Sigmoid colon (tissue), 7 donors: Measurements from ENCODE around the gene MELTF. TPM values are rescaled to one million over a fixed set of nuclear protein-coding genes. Genes with fewer than 3 reads are reported as not detected.

Source experiments
- DNase-seq: peaks from one replicate; pipeline ENCODE4 v3.0.0-alpha.2; 2019
- H3K27ac ChIP-seq, 4 donors: fragments of 200-600 bp; sonication (generic); one replicate each; pipeline ENCODE4 v1.5.1; 2016 to 2019; ENCODE audit warnings: mild to moderate bottlenecking in 1 of 4
- H3K27me3 ChIP-seq, 3 donors: fragments of 200-600 bp; sonication (generic); one replicate each; pipeline ENCODE4 v1.5.1; 2019; ENCODE audit warnings: mild to moderate bottlenecking in 1 of 3
- H3K36me3 ChIP-seq, 4 donors: fragments of 200-600 bp; sonication (generic); one replicate each; pipeline ENCODE4 v1.5.1; 2016 to 2019
- H3K4me1 ChIP-seq, 4 donors: fragments of 200-600 bp; sonication (generic); one replicate each; pipeline ENCODE4 v1.5.1; 2017 to 2019
- H3K4me3 ChIP-seq, 4 donors: fragments of 200-600 bp; sonication (generic); one replicate each; pipeline ENCODE4 v1.5.1; 2017 to 2019; ENCODE audit warnings: mild to moderate bottlenecking in 2 of 4, moderate library complexity in 1 of 4
- H3K9me3 ChIP-seq, 4 donors: fragments of 200-600 bp in 3 of 4; sonication (generic) in 3 of 4; one replicate each; pipeline versions ENCODE4 v1.5.1 to v1.6.1; 2013 to 2019
- CTCF ChIP-seq, 4 experiments: fragments of 450-650 bp in 3 of 4; fragments of 200-600 bp in 1 of 4; IDR thresholded peaks; one replicate each; pipeline ENCODE4 v1.5.1; 2016 to 2019; ENCODE audit warnings: antibody characterized with exemption in 4 of 4, mild to moderate bottlenecking in 3 of 4, moderate library complexity in 2 of 4
- EP300 ChIP-seq, 4 donors: sonication (generic); formaldehyde crosslinking; IDR thresholded peaks; one replicate each; pipeline ENCODE4 v1.6.1; 2017; ENCODE audit warnings: antibody characterized with exemption in 4 of 4
- POLR2A ChIP-seq, 2 donors: fragments of 450-650 bp; IDR thresholded peaks; one replicate each; pipeline ENCODE4 v1.6.1; 2016; ENCODE audit warnings: antibody characterized with exemption in 2 of 2, mild to moderate bottlenecking in 2 of 2, moderate library complexity in 2 of 2
- POLR2AphosphoS5 ChIP-seq, 4 donors: sonication (generic); formaldehyde crosslinking; IDR thresholded peaks; one replicate each; pipeline ENCODE4 v1.6.1; 2017; ENCODE audit warnings: antibody characterized with exemption in 4 of 4
- WGBS, 2 donors: extraction: QIAGEN DNeasy Blood & Tissue Kit; methylation state at CpG; one replicate each; pipeline ENCODE4 v1.1.7; 2013; 5-methylcytosine and 5-hydroxymethylcytosine counted together
- intact Hi-C: fragments of 100-400 bp; cut with DNase I; formaldehyde crosslinking; loops from one replicate; pipeline ENCODE4 v1.15.1; 2023
- polyA plus RNA-seq, 3 donors: library from polyadenylated mRNA; stranded (reverse); fragments of 200-250 nt; gene quantifications; one replicate each; pipeline ENCODE4 v1.2.3, GENCODE V29; 2013
- total RNA-seq, 4 donors: library from RNA; depleted of rRNA; stranded (reverse); fragments of >200 nt; gene quantifications; one replicate each; pipeline ENCODE4 v1.1.0, GENCODE V29; 2016
- donor health status: healthy with polysubstance abuse.
- donor health status: Bipolar disorder and iron deficiency.
- donor health status: healthy.

Gene MELTF
- total and polyA plus RNA-seq, 7 donors = 0.92 to 9.6 (median 2.7) TPM

- Histone ChIP-seq H3K36me3 (no peaks in the 10 kb centered on the region), H3K4me3 (no peak overlapping the region), H3K4me1 (peaks cover 0 to 6% (median 6%) of the 10 kb centered on the region in 4 donors), H3K9me3 (no peaks in the 10 kb centered on the region), H3K27ac (no peak overlapping the region), H3K27me3 (peaks cover 0 to 27% (median 2%) of the 10 kb centered on the region in 3 donors)
- intact Hi-C loops = no loop called here
- no peak for DNase-seq
- 81 to 89% methylated on average over 36 of the region's 36 CpGs for WGBS, 2 donors
- TF ChIP-seq POLR2AphosphoS5 (IDR thresholded peaks at IDR 0.05) = no peak
- TF ChIP-seq EP300 (IDR thresholded peaks at IDR 0.05) = no peak
- TF ChIP-seq CTCF (IDR thresholded peaks at IDR 0.05) = no peak
- TF ChIP-seq POLR2A (IDR thresholded peaks at IDR 0.05) = no peak
Observed at GRCh38 chr3:197023998-197024651, 5.5 kb downstream of the MELTF start.

- H3K36me3 ChIP-seq = no peaks in the 10 kb centered on the region
- H3K27me3 ChIP-seq = peaks cover 0 to 20% (median 0%) of the 10 kb centered on the region in 3 donors
- intact Hi-C loops = no loop called here
- no peak for TF ChIP-seq POLR2A (IDR thresholded peaks at IDR 0.05)
- no peak for TF ChIP-seq CTCF (IDR thresholded peaks at IDR 0.05)
- TF ChIP-seq EP300 (IDR thresholded peaks at IDR 0.05) = no peak
- TF ChIP-seq POLR2AphosphoS5 (IDR thresholded peaks at IDR 0.05) = no peak
- DNase-seq = no peak
- H3K4me1 ChIP-seq = no peaks in the 10 kb centered on the region
- 49 to 79% methylated on average over 27 of the region's 27 CpGs for WGBS, 2 donors
- H3K4me3 ChIP-seq = no peak overlapping the region
- no peak overlapping the region for H3K27ac ChIP-seq
- no peaks in the 10 kb centered on the region for H3K9me3 ChIP-seq
Observed at GRCh38 chr3:197023241-197023997, 6.2 kb downstream of the MELTF start.

GRCh38 chr3:197022405-197023231, 7.0 kb downstream of the MELTF start:
- DNase-seq = peak; percentile 32
- 41 to 68% methylated on average over 22 of the region's 22 CpGs for WGBS, 2 donors

More at GRCh38 chr3:197022405-197023231, 7.0 kb downstream of the MELTF start:
- TF ChIP-seq POLR2AphosphoS5 (IDR thresholded peaks at IDR 0.05) (no peak), POLR2A (IDR thresholded peaks at IDR 0.05) (no peak), CTCF (IDR thresholded peaks at IDR 0.05) (no peak), EP300 (IDR thresholded peaks at IDR 0.05) (no peak)
- Histone ChIP-seq H3K36me3 (no peaks in the 10 kb centered on the region), H3K27ac (no peak overlapping the region), H3K4me1 (no peaks in the 10 kb centered on the region), H3K4me3 (no peak overlapping the region), H3K9me3 (no peaks in the 10 kb centered on the region), H3K27me3 (peaks cover 0 to 20% (median 0%) of the 10 kb centered on the region in 3 donors)
- intact Hi-C loops = no loop called here
